22Rv1 (cell line): ENCODE measurements around the gene DNAJC25.

Experiments used
- CTCF ChIP-seq: fragments of 450-650 bp; IDR thresholded peaks from 2 replicates; pipeline ENCODE4 v1.5.1; 2017; ENCODE audit warnings: mild to moderate bottlenecking
- ZFX ChIP-seq: fragments of 450-650 bp; IDR thresholded peaks from 2 replicates; pipeline ENCODE4 v1.6.1; 2017; ENCODE audit warnings: antibody characterized with exemption, borderline replicate concordance

GRCh38 chr9:111679199-111679598 lies 48.1 kb downstream of the DNAJC25 start:
- TF ChIP-seq CTCF (no peak), ZFX (no peak)
